GM19328 (cell line): Measurements from ENCODE around the gene RNF144A.
"Not testable (repeated sequence)": the region's sequence is repeated elsewhere in the genome, so short reads cannot be mapped to it uniquely, and the experiment has no call there.

Experiments
- ATAC-seq: cut with Tn5 transposase; IDR thresholded peaks from one replicate; pipeline ENCODE4 v1.9.1; 2021; ENCODE audit warnings: mild to moderate bottlenecking, moderate library complexity; ENCODE audit not compliant: unreplicated experiment

Gene RNF144A

GRCh38 chr2:6995391-6996097 is 78.3 kb downstream of the RNF144A start:
- no peak for ATAC-seq

GRCh38 chr2:6999211-6999877 is 82.1 kb downstream of the RNF144A start:
- ATAC-seq = peak; percentile 87

- not testable (repeated sequence) for ATAC-seq
Measured at GRCh38 chr2:7001395-7001794, 84.2 kb downstream of the RNF144A start.

GRCh38 chr2:7003895-7004294 is 86.7 kb downstream of the RNF144A start:
- ATAC-seq = no peak

GRCh38 chr2:7004636-7005035 is 87.4 kb downstream of the RNF144A start:
- no peak for ATAC-seq

- ATAC-seq = no peak
Measured at GRCh38 chr2:7007488-7007845, 90.3 kb downstream of the RNF144A start.

GRCh38 chr2:7007846-7008741 is 90.9 kb downstream of the RNF144A start:
- ATAC-seq = no peak

GRCh38 chr2:7009207-7009911 is 92.1 kb downstream of the RNF144A start:
- ATAC-seq = no peak

- no peak for ATAC-seq
Measured at GRCh38 chr2:7010391-7011054, 93.3 kb downstream of the RNF144A start.

- ATAC-seq = no peak
Measured at GRCh38 chr2:7011356-7012083, 94.3 kb downstream of the RNF144A start.

GRCh38 chr2:7012141-7012764 is 95.0 kb downstream of the RNF144A start:
- no peak for ATAC-seq

- ATAC-seq = no peak
Measured at GRCh38 chr2:7013471-7014160, 96.4 kb downstream of the RNF144A start.

GRCh38 chr2:7014174-7014640 is 97.0 kb downstream of the RNF144A start:
- ATAC-seq = peak; percentile 71

- ATAC-seq = no peak
Measured at GRCh38 chr2:7015007-7015950, 98.1 kb downstream of the RNF144A start.

GRCh38 chr2:7016148-7016547 is 98.9 kb downstream of the RNF144A start:
- ATAC-seq = no peak

- ATAC-seq = no peak
Measured at GRCh38 chr2:7016601-7017211, 99.5 kb downstream of the RNF144A start.

- ATAC-seq = no peak
Measured at GRCh38 chr2:7017671-7018281, 100.6 kb downstream of the RNF144A start.
